ENCODE measurements around the gene ALLC.
A peak's percentile ranks its signal among the peaks of the same experiment; 100 is the strongest.
"Not testable (repeated sequence)": the region's sequence is repeated elsewhere in the genome, so short reads cannot be mapped to it uniquely, and the experiment has no call there.

Gene ALLC

DNA sequence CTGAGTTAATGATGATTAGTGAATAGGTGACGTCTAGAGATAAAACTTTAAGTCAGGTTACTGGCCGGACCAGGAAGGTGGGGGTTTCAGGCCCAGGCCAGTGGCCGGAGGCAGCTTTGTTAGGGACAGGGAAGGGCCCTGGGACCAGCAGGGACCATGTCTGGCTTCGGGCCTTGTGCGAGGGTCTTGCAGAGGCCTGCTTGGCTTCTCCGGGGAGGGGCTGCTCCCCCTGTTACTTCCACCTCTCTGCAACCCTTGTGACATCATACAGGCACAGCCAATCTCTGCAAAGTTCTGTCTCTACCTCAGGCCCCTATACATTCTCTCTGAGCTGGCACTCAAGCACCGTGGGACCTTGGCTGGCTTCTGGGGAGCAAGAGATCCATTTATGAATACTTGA, at the start of gene ALLC:
TSS of gene ALLC (plus strand) at position 320 of the 400 bp plus-strand sequence. CDS start 12,958 bp downstream, outside the sequence.
- DNase-seq (ENCODE audit: low spot score) = no peak

DNA sequence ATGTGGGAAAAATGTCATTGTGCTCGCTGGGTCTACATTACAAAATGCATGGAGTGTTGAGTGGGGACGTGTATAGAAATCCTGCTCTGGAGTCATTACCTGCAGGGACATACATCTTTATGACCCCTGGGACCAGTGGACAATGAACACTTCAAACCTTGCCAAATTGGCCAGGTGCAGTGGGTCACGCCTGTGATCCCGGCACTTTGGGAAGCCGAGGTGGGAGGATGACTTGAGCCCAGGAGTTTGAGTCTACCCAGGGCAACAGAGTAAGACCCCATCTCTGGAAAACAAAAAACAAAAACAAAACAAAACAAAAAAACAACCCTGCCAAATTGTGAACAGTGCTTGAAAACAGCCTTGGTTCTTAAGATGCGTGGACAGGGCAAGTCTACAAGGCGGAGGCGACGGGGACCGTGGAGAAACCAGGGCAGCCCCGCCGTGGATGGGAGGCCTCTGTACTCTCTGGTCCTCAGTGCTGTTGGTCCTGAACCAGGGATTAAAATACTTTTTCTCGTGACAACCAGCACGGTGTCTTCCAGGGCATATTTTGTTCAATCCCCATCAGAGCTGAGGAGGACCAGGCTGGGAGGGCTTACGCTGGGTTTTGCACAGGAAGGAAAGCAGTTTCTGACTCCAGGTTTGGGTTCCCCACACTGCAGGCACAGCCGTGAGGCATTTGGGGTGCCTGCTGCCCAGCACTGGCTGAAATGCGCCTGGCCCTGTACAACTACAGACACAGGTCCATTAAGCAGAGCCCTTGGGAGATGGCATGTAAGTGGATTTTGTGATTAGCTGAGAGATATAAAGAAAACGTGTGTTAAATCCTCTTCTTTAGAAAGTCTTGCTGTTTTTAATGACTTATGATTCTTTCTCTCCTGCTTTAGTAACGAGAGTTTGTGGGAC, 49.4 kb upstream of the ALLC start:
- no peak for DNase-seq (ENCODE audit: low spot score)

DNA sequence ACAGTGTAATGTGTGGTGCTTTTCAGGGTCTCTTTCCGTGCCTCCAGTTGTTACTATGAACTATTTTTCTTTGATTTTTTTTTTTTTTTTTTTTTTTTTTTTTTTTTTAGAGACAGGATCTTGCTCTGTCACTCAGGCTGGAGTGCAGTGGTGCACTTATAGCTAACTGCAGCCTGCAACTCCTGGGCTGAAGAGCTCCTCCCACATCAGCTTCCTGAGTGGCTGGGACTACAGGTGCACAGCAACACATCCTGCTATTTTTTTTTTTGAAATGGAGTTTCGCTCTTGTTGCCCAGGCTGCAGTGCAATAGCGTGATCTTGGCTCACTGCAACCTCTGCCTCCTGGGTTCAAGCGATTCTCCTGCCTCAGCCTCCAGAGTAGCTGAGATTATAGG, 48.7 kb upstream of the ALLC start:
- peak; percentile 42 for DNase-seq (ENCODE audit: low spot score)

DNA sequence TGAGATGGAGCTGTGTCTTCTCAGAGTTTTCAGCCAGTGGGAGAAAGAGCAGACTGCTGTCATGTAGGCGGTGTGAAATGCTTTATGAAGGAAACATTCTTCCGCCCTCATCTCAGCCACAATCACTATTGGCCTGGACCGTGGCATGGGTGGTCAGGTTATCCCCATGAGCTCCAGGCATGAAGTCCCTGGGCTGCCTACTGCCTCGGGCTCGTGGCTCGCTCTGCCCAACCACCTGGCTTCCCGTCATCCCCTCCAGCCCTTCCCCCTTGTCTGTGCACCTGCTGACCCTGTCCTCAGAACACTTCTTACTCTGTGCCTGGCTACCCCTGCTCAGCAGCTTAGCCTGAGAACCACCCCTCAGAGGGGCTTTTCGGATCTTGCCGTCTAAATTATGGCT, 47.6 kb upstream of the ALLC start:
- no peak for DNase-seq (ENCODE audit: low spot score)

DNA sequence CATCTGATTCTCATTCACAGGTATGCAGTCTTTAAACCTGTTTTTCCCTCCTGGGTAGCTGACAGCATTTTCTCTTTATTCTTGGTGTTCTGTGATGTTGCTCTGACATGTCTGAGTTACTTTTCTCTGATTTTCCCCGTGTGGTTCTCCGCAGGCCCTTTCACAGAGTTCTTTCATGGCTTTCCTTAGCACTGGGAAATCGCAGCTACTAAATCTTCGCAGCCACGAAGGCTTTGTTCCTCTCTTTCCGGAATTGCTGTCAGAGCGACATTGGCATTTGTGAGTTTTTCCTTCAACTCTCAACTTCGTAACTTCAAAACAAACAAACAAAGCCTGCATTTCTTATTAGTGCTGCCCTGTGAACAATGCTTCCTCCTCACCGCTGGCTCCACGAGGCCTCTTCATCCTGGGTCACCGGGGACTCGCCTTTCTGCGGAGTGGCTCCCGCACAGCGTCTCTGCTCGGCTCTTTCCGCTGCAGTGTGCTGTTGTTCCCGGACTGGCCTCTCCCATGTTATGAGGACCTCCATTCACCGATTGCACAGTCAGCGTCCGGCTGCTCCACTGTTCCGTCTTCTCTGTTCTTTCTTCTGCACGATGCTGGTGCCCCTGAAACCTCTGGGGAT, 47.0 kb upstream of the ALLC start:
- no peak for DNase-seq (ENCODE audit: low spot score)

DNA sequence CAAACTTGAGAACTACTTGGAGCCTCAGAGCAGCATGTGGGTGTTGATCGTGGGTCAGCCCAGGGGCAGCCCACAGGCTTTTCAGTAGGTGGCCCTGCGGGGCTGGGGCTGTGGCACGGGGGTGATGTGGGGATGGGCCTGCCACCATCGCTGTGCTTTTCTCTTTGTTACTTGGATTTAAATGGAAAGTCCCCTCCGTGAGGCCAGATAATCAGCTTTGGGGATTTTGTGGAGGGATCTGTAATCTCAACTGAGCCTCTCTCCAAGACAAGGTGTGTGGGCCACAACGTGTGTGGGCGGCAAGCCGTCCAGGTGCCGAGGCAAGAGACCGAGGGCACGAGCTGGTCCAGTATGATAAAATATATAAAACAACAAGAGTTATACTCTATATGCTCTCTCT, 46.4 kb upstream of the ALLC start:
- DNase-seq (ENCODE audit: low spot score) = no peak

DNA sequence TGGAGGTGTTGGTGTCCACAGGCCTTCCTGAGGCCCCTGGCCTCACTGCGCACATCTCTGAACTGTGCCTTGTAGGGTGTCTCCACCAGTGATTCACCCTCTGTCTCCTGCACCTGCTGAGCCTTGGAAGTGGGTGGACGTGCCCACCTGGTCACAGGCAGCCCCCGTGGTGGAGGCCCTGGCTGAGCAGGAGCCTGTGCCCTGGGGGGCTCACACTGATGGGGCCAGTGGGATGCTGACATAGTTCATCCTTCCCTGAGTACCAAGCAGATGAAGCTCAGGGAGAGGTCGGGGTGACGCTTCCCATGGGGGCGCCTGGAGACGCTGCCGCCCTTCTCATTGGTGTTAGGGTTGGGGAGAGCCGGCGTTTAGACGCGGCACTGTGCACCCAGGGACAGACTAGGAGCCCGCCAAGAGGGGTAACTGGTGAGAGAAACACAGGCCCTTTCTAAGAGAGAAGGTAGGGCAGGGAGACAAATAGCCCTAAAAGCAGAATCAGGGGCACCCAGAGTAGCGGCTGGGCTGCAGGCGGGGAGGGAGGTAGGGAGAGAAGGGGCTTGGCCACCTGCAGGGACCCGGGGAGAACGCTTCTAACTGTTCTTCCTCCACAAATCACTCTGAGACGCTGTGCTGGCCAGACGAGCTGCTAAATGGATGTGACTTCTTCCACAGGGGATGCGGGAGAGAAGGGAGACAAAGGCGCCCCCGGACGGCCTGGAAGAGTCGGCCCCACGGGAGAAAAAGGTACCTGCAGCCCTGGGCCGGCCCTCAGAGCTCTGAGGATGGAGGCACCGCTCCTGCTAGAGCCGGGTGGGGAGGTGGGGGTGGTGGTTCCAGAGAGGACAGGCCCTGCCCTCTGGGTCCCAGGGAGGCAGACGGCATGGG, 45.1 kb upstream of the ALLC start:
- no peak for DNase-seq (ENCODE audit: low spot score)

DNA sequence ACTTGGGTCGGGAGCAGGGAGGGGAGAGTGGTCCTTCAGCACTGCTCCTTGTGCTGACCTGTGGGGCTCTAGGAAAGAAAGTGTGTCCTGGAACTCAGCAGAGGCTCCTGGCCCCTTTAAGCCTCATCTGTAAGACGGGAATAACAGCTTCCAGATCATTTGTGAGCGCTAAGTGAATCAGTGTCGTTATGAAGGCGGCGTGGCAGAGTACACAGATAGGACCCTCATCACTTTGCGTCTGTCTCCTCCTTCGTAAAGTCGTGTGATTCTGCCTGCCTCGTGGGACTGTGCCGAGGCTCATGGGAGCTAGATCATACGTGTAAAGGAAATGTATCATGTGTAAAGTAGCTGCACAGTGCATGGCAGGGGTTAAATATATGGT, 44.5 kb upstream of the ALLC start:
- DNase-seq (ENCODE audit: low spot score) = no peak

DNA sequence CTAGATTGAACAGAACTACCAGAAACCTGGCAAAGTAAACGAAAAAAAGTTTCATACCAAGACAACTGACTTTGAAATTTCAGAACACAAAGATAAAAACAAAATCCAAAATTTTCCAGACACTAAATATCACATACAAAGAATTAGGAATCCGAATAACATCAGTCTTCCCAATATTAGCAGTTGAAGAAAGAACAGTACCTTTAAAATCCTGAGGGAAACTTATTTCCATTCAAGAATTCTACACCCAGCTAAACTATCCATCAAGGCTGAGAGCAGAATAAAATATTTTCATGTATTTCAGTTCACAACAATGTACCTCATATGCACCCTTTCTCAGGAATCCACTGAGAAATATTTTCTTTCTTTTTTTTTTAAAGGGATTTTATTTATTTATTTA, 43.3 kb upstream of the ALLC start:
- DNase-seq (ENCODE audit: low spot score) = not testable (repeated sequence)

DNA sequence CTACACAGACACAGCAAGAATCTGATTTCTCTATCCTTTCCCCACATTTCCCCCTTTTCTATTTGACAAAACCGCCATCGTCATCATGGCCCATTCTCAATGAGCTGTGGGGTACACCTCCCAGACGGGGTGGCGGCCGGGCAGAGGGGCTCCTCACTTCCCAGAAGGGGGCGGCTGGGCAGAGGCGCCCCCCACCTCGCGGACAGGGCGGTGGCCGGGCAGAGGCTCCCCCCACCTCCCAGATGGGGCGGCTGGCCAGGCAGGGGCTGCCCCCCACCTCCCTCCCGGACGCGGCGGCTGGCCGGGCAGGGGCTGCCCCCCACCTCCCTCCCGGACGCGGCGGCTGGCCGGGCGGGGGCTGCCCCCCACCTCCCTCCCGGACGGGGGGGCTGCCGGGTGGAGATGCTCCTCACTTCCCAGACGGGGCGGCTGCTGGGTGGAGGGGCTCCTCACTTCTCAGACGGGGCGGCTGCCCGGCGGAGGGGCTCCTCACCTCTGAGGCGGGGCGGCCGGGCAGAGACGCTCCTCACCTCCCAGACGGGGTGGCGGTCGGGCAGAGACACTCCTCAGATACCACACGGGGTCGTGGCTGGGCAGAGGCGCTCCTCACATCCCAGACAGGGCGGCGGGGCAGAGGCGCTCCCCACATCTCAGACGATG, 42.3 kb upstream of the ALLC start:
- DNase-seq (ENCODE audit: low spot score) = not testable (repeated sequence)

DNA sequence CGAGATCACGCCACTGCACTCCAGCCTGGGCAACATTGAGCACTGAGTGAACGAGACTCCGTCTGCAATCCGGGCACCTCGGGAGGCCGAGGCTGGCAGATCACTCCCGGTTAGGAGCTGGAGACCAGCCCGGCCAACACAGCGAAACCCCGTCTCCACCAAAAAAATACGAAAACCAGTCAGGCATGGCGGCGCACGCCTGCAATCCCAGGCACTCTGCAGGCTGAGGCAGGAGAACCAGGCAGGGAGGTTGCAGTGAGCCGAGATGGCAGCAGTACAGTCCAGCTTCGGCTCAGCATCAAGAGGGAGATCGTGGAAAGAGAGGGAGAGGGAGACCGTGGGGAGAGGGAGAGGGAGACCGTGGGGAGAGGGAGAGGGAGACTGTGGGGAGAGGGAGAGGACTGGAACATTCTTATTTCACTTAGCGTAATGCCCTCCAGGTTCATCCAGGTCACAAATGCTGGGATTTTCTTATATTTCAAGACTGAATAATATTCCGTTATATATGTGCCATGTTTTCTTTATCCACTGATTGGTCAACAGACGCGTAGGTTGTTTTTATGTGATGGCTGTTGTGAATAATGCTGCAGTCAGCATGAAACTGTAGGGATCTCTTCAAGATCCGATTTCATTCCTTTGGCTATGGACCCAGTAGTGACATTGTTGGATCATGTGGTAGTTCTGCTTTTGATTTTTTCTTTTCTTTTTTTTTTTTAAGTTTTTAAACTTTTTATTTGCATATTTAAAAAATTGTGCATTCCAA, 41.4 kb upstream of the ALLC start:
- not testable (repeated sequence) for DNase-seq (ENCODE audit: low spot score)

DNA sequence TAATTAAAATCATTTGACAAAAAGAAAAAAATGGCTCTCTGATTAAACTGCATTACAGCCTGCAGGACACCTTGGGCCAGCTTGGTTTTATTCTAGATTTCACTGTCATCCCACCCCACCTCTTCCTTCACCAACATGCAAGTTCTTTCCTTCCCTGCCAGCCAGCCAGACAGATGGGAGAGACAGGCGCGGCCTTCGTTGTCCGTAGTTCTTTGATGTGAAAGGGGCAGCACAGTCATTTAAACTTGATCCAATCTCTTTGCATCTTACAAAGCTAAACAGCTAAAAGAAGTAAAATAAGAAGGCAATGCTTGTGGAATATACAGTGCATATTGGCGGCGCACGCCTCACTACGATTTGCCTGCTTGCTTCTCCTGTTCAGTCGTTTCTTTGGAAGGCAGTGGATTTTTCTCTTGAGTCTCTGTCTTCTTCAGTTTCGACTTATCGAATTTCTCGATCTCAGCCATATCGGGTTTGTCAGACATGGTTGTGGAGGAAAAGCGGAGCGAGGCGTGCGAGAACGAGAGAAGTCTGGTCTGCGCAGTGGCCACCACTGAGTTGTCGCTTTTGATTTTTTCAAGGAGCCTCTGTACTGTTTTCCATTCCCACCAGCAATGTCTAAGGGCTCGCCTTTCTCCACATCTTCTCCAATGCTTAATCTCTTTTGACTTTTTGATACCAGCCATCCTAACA, 40.7 kb upstream of the ALLC start:
- DNase-seq (ENCODE audit: low spot score) = no peak

DNA sequence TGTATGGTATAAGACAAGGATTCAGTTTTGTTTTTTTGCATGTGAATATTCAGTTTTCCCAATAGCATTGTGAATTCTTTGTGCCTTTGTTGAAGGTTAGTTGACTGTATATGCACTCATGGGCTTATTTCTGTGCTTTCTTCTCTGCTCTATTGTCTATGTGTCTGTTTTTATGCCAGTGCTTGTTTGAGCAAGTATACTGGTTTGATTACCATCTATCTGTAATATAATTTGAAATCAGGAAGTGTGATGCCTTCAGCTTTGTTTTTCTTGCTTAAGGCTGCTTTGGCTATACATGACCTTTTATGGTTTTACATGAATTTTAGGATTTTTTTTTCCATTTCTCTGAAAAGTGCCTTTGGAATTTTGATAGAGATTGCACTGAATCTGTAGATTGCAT, 39.6 kb upstream of the ALLC start:
- DNase-seq (ENCODE audit: low spot score) = no peak

DNA sequence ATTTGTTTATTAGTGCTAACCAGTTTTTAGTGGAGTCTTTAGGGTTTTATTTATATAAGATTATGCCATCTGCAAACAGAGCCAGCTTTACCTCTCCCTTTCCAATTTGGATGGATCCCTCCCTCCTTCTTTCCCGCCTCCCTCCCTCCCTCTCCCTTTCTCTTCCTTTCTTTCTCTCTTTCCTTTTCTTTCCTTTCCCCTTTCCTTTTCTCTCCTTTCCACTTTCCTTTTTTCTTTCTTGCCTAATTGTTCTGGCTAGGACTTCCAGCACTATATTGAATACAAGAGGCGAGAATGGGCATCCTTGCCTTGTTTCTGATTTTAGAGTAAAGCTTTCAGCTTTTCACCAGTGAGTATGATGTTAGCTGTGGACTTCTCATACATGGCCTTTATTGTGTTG, 39.0 kb upstream of the ALLC start:
- no peak for DNase-seq (ENCODE audit: low spot score)

DNA sequence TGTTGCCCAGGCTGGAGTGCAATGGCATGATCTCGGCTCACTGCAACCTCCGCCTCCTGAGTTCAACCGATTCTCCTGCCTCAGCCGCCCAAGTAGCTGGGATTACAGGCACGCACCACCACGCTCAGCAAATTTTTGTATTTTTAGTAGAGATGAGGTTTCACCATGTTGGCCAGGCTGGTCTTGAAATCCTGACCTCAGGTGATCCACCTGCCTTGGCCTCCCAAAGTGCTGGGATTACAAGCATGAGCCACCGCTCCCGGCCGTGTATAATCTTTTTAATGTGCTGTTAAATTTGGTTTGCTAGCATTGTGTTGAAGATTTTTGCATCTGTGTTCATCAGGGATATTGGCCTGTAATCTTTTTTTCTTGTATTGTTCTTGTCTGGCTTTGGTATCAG, 38.3 kb upstream of the ALLC start:
- not testable (repeated sequence) for DNase-seq (ENCODE audit: low spot score)

DNA sequence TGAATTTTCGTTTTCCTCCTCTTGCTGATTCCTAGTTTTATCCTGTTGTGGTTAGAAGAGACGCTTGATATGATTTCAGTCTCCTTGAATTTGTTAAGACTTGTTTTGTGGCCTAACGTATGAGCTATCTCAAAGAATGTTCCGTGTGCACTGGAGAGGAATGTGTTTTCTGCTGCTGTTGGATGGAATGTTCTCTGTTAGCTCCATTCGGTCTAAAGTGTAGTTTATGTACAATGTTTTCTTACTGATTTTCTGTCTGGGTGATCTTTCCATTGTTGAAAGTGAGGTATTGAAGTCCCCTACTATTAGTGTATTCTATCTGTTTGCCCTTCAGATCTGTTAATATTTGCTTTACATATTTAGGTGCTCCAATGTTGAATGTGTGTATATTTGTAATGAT, 37.2 kb upstream of the ALLC start:
- DNase-seq (ENCODE audit: low spot score) = no peak

DNA sequence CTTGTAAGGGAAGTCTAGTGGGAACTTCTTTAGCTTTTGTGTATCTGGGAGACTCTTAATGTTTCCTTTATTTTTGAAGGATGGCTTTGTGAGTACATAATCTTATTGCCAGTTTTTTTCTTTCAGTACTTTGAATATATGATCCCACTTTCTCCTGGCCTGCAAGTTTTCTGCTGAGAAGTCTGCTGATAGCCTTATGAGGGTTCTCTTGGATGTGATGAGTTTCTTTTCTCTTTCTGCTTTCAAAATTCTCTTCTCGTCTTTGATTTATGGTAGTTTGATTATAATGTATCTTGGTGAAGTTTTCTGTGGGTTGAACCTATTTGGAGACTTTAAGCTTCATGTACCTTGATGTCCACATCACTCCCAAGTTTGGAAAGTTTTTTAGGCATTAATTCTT, 35.0 kb upstream of the ALLC start:
- no peak for DNase-seq (ENCODE audit: low spot score)

DNA sequence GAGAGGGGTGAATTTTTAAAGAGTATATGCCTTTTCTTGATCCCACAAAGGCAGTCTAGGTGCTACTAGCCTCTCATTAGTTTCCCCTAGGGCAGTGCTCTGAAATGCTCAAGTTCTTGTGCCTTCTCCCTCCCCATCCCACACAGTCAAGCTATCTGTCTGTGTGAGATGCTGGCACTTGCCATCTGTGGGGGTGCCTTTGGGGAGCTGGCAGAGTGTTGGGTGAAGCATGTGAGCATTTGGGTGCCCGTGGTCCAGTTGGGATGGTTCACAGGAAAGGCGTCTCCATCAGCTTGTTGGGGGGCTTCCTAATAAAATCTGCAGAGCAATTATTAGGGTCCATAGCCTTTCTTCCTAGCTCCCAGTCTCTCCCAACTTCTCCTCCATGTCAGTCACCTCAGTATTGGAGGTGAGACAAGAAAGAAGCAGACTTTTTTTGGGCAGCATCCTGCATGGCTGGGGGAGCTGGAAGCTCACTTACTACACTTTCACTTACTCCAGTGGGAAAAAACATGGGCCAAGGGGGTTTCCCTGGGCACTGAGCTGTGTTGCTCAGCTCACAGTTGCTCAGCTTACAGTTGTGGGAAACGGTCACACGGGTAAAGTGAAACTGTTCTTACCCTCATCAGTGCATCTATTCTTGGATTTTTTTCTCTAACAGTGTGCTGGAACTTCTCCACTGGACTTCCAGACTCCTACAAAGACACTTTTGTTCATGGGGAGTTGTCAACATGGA, 33.8 kb upstream of the ALLC start:
- DNase-seq (ENCODE audit: low spot score) = no peak

DNA sequence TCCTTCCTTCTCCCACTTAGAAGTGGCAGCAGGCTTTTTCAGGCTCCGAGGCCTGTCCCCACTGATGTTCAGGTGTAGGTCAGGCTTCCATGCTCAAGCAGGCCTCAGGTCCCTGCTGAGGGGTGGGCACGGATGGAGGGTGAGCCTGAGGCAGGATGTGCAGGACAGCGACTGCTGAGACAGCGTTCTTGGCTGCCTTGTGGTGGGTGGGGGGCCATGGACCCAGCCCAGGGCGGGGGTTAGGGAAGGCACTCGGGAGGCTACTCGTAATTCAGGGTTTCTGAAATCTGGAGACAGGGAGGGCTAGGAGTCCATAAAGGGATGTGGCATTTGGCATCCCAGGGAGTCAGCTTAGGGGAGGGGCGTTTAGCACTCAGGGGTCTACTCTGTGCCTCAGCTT, 32.8 kb upstream of the ALLC start:
- no peak for DNase-seq (ENCODE audit: low spot score)

Measured in CD4-positive, alpha-beta T cell treated with Interleukin-6 at 100 ng/mL for 8 hours (primary cell).